Activated CD4-positive, alpha-beta T cell treated with anti-CD3 and anti-CD28 coated beads, Interleukin-2, amount 10 ng/mL, durations not matched to agents 24 days and 14 days (primary cell): ENCODE results near the gene ST6GALNAC1. TPM values are rescaled to one million over a fixed set of nuclear protein-coding genes. Genes with fewer than 3 reads are reported as not detected.

Experiments used
- DNase-seq: peaks from one replicate; pipeline ENCODE4 v3.0.0; 2022
- H3K27ac Mint-ChIP-seq: one replicate; pipeline ENCODE4 v1.8.0; 2022; ENCODE audit warnings: mild to moderate bottlenecking, mixed read lengths
- H3K27me3 Mint-ChIP-seq: one replicate; pipeline ENCODE4 v1.8.0; 2022; ENCODE audit warnings: mixed read lengths
- H3K36me3 Mint-ChIP-seq: one replicate; pipeline ENCODE4 v1.8.0; 2022; ENCODE audit warnings: low read depth, mild to moderate bottlenecking, mixed read lengths
- H3K4me1 Mint-ChIP-seq: one replicate; pipeline ENCODE4 v1.8.0; 2021; ENCODE audit warnings: mixed read lengths
- H3K4me3 Mint-ChIP-seq: one replicate; pipeline ENCODE4 v1.8.0; 2022; ENCODE audit warnings: mild to moderate bottlenecking, moderate library complexity, mixed read lengths
- H3K9me3 Mint-ChIP-seq: one replicate; pipeline ENCODE4 v1.8.0; 2021; ENCODE audit warnings: mixed read lengths
- intact Hi-C: fragments of 100-400 bp; cut with micrococcal nuclease; formaldehyde crosslinking; loops from one replicate; pipeline ENCODE4 v1.15.1; 2023
- total RNA-seq: library from RNA; stranded (reverse); gene quantifications from 2 replicates; pipeline ENCODE4 v1.2.3, GENCODE V29; 2022

The ST6GALNAC1 gene
- total RNA-seq, 1 donor from 2014 or later, result 0.35 TPM

DNA sequence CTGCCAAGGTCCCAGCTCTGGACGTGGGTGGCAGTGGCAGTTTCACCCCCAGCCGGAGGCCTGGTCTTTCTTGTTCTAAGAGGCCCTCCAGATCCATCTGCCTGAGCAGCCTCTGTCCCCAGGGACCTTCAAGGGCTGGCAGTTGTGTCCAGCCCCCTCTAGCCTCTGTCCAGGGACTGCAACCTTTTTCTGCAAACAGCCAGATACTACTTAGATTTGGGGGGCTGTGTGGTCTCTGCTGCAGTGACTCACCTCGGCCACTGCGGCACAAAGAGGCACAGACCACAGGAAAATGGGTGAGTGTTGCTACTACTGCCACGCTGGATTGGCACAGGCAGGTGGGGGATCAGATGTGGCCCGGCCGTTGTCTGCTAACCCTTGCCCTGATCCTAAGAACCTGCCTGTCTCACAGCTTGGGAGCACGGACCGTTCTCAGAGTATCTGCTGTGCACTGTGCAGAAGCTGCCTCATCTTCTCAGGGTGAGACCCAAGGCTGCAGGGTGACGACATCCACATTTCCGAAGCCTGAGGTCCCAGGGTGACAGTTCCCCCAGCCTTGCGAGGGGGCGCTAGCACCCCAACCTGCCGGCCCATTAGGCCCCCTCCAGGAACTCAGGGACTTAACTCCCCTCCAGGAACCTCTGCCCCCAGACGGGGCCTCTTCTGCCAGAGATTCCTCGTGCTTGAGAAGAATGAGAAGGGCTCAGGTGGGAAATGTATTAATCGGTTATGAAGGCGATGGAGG, 39.6 kb upstream of the ST6GALNAC1 start:
- Mint-ChIP-seq H3K4me3 (no peak overlapping the region), H3K27me3 (peaks cover 3% of the 10 kb centered on the region), H3K9me3 (no peaks in the 10 kb centered on the region), H3K27ac (no peak overlapping the region), H3K36me3 (no peaks in the 10 kb centered on the region), H3K4me1 (peaks cover 5% of the 10 kb centered on the region)
- intact Hi-C loops, result no loop called here
- DNase-seq, result no peak

DNA sequence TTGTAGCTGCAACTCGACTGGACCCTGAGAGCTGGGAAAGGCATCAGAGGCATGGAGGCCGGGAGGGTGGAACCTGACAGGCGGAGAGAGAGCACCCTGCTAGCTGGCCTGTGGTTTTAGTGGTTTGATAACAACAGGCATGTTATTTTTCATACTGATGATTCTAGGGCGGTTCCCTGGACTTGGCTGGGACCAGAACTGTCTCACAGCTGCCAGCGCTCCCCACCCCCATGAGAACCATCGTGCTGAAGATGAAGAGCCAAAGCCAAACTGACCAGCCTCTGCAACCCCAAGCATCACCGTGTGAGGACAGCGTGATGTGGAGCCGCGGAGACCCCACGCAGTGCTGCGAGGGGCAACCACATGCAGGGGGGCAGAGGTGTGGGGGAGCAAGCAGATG, 38.7 kb upstream of the ST6GALNAC1 start:
- intact Hi-C loops, result no loop called here

DNA sequence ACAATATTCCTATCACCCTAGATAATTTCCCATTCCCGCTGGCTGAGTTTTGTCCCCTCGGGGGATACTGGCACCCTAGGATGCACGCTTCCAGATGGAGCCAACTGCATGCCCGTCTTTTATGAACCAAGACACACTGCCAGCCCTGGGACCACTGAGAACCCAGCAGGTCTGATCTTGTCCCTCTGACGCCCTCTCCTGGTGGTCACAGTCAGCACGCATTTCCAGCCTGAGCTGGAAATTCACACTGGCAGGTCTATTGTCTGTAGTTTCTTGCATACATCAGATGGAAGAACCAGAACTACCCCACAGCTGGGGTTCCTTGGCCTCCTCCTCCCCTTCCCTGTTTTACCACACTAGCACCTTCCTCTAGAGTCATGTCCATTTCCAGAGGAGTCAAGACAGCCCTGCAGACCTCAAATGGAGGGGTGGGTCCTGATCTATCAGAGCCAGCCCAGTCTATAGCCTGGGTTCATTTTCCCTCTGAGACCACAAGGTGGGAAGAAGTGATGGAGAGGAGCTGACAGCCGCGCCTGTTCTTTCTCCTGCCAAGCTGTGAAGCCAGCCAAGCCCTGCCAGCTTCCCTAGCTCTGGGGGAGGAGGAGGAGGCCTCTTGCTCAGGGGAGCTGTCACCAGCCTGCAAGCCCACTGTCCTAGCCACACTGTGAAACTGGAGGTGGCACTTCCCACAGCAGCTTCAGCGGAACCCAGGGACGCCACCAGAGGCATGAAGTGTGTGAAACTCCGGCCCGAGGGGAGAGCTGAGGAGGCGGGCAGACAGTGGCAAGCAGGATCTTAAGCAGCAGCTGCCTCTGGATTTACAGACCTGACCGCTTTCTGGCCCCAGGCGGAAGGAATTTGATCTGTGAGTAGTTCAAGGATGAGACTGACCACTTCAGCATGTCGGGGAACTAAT, 37.9 kb upstream of the ST6GALNAC1 start:
- Mint-ChIP-seq H3K4me3 (no peak overlapping the region), H3K27ac (no peak overlapping the region)
- intact Hi-C loops, result no loop called here

More for the DNA sequence above, 38.7 kb upstream of the ST6GALNAC1 start:
- DNase-seq, result no peak
- Mint-ChIP-seq H3K9me3 (no peaks in the 10 kb centered on the region), H3K36me3 (no peaks in the 10 kb centered on the region), H3K4me3 (no peak overlapping the region), H3K4me1 (peaks cover 5% of the 10 kb centered on the region), H3K27me3 (peaks cover 3% of the 10 kb centered on the region), H3K27ac (no peak overlapping the region)

DNA sequence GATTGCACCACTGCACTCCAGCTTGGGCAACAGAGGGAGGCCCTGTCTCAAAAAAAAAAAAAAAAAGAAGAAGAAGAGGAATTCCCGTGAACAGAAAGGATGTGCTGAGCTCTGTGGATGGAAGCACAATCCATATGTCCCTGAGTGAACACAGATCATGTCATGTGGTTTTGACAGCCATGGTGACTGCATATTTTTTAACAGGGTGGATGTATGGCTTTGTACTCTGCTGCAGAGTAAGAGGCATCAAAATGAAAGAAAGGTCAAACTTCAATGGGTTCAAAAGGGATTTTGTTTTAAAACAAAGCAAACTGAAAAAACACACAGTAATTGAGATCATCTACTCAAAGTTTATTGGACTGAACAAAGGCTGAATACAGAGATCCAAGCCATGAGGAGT, 35.7 kb upstream of the ST6GALNAC1 start:
- Mint-ChIP-seq H3K27me3 (peaks cover 3% of the 10 kb centered on the region), H3K4me3 (no peak overlapping the region), H3K4me1 (peaks cover 5% of the 10 kb centered on the region), H3K36me3 (no peaks in the 10 kb centered on the region), H3K9me3 (no peaks in the 10 kb centered on the region), H3K27ac (no peak overlapping the region)
- intact Hi-C loops, result no loop called here
- DNase-seq, result no peak

More for the DNA sequence above, 37.9 kb upstream of the ST6GALNAC1 start:
- Mint-ChIP-seq H3K9me3 (no peaks in the 10 kb centered on the region), H3K36me3 (no peaks in the 10 kb centered on the region), H3K27me3 (peaks cover 3% of the 10 kb centered on the region), H3K4me1 (peaks cover 5% of the 10 kb centered on the region)
- DNase-seq, result peak; percentile 91

DNA sequence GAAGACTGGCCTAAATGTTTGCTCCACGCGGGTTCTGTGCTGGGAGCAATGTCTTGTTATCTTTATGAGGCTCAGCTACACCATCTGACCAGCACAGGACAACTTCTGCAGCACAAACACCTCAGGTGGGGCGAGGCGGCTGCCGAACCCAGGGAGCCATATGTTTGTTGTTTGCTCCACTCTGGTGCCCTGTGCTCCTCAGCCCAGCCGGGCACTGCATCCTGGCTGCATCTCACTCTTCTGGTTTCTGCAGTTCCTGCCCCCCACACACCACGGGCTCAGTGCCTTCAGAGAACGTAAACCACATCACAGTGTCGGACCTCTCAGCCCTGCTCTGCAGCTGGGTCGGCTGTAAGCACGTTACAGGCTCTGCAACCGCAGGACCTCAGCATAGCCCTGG, 34.8 kb upstream of the ST6GALNAC1 start:
- Mint-ChIP-seq H3K4me3 (no peak overlapping the region), H3K27ac (no peak overlapping the region), H3K36me3 (no peaks in the 10 kb centered on the region), H3K4me1 (peaks cover 5% of the 10 kb centered on the region), H3K9me3 (no peaks in the 10 kb centered on the region), H3K27me3 (peaks cover 3% of the 10 kb centered on the region)
- intact Hi-C loops, result no loop called here
- DNase-seq, result peak; percentile 76

DNA sequence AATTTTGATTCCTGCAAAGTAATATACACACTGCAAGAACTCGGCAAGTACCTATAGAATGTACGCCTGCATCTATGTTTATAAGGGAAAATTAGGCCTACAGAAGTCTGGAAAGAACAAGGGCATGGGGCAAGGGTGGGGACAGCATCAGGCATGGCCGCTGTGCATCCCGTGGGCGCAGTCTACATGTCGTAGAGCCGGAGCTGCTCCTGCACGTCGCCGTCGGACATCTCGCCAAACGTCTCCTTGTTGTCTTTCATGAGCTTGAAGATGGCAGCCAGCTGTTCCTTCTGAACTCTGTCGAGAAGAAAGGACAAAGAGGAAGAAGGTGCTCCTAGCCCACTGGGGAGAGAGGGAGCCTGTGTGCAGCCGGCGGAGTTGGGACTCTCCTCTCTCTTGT, 33.8 kb upstream of the ST6GALNAC1 start:
- intact Hi-C loops, result no loop called here
- Mint-ChIP-seq H3K4me3 (no peak overlapping the region), H3K36me3 (no peaks in the 10 kb centered on the region)

DNA sequence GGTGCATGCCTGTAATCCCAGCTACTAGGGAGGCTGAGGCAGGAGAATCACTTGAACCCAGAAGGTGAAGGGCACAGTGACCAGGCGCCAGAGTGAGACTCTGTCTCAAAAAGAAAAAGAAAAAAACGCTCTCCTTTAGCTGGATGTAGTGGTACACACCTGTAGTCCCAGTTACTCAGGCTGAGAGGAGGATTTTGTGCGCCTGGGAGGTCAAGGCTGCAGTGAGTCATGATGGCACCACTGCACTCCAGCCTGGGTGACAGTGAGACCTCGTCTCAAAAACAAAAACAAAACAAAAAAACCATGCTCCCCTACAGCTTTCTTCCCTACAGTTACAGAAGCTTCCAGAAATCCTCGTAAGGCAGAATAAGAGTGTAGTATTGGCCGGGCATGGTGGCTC, 33.1 kb upstream of the ST6GALNAC1 start:
- intact Hi-C loops, result no loop called here
- Mint-ChIP-seq H3K36me3 (no peaks in the 10 kb centered on the region), H3K9me3 (no peaks in the 10 kb centered on the region)

More for the DNA sequence above, 33.8 kb upstream of the ST6GALNAC1 start:
- H3K27ac Mint-ChIP-seq, result no peak overlapping the region
- DNase-seq, result no peak
- peaks cover 3% of the 10 kb centered on the region for H3K27me3 Mint-ChIP-seq
- H3K4me1 Mint-ChIP-seq, result peaks cover 8% of the 10 kb centered on the region
- no peaks in the 10 kb centered on the region for H3K9me3 Mint-ChIP-seq

DNA sequence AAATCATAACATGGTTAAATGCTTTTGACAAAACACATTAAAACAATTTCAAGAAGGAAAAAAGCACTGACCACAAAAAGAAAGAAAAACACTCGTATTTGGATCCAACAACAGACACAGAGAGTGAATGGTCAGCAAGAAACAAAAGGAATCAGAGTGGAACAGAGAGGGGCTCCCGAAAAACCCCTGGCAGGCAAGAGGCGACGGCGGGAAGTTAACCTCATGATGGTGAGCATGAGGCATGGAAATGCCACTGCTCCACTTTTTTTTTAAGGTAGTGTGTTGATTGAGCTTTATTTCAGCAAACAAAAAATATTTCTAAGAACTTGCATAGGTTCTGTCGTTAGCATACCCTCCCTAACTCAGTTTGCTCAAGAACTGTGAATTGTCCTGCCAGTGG, 32.1 kb upstream of the ST6GALNAC1 start:
- H3K27ac Mint-ChIP-seq, result no peak overlapping the region
- no peak for DNase-seq
- H3K27me3 Mint-ChIP-seq, result no peaks in the 10 kb centered on the region
- intact Hi-C loops, result no loop called here
- peaks cover 22% of the 10 kb centered on the region for H3K4me1 Mint-ChIP-seq
- H3K36me3 Mint-ChIP-seq, result peaks cover under 1% of the 10 kb centered on the region
- no peak overlapping the region for H3K4me3 Mint-ChIP-seq
- peaks cover 9% of the 10 kb centered on the region for H3K9me3 Mint-ChIP-seq

More for the DNA sequence above, 33.1 kb upstream of the ST6GALNAC1 start:
- no peak overlapping the region for H3K27ac Mint-ChIP-seq
- H3K4me3 Mint-ChIP-seq, result no peak overlapping the region
- H3K4me1 Mint-ChIP-seq, result peaks cover 14% of the 10 kb centered on the region
- no peak for DNase-seq
- peaks cover 3% of the 10 kb centered on the region for H3K27me3 Mint-ChIP-seq

DNA sequence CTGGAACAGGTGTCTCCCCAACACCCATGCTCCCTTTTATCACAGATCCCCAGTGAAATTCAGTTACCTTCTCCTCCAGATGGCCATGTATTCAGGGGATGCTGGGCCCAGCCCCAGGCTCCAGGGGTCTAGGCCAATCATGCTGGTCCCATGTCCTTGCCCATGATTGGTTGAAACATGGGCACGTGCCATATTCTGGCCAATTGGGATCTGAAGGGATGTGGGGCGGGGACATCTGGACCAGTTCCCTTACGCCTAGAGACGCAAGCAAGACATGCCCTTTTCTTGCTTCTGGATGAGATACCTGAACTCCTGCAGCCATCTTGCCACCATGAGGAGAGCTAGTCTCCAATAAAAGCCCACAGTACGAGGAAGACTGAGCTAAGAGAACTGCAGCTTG, 31.0 kb upstream of the ST6GALNAC1 start:
- H3K36me3 Mint-ChIP-seq, result peaks cover 2% of the 10 kb centered on the region
- H3K4me3 Mint-ChIP-seq, result no peak overlapping the region
- no peak for DNase-seq
- H3K9me3 Mint-ChIP-seq, result peaks cover 11% of the 10 kb centered on the region
- no peak overlapping the region for H3K27ac Mint-ChIP-seq
- no peaks in the 10 kb centered on the region for H3K27me3 Mint-ChIP-seq
- intact Hi-C loops, result loop anchor here (5.0 kb wide), 1 partner anchor 63 kb away; the partner anchor contains the start of genes MFSD11 and SRSF2
- peaks cover 28% of the 10 kb centered on the region for H3K4me1 Mint-ChIP-seq

DNA sequence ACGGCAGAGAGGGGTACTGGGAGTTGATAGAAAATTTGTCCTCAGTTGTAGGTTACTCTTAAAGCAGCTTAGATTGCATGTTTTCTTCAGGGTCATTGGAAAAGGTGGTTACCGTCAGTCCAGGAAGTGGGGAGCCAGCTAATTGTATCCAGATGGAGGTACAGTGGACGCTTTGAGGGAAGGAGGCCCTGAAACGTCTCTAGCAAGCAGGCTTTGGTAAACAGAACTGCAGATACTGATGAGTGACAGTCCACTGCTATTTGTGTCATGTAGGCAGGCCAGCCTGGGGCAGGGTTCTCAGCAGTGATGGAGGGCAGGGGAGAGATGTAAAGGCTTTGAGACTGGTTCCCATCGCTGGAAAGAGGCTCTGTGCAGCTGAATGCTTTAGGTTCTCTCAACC, 30.2 kb upstream of the ST6GALNAC1 start:
- Mint-ChIP-seq H3K27ac (no peak overlapping the region), H3K27me3 (no peaks in the 10 kb centered on the region), H3K9me3 (peaks cover 11% of the 10 kb centered on the region), H3K4me1 (peaks cover 25% of the 10 kb centered on the region), H3K36me3 (peaks cover 2% of the 10 kb centered on the region), H3K4me3 (no peak overlapping the region)
- intact Hi-C loops, result loop anchor here (5.0 kb wide), 1 partner anchor 64 kb away; the partner anchor contains the start of genes MFSD11 and SRSF2
- DNase-seq, result no peak

DNA sequence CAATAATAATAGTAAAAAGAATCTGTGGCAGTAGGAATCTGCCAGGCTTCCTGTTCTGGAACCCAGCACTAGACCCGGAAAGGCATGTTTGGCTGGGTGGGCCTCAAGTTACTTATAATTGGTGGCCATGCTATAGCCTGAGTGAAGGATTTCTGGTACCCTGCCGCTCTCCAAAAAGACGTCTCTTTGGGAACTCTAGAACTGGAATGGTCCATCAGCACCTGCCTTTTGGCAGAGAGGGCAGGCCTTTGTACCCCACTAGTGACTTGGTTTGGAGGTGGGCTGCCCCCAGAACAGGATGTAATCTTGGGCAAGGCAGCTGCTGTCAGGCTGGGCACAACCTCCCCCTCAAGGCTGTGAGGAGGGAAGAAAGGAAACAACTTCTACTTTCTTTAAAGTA, 29.3 kb upstream of the ST6GALNAC1 start:
- peak overlapping the region; percentile 96 for H3K4me3 Mint-ChIP-seq
- intact Hi-C loops, result loop anchor here (5.0 kb wide), 1 partner anchor 64 kb away; the partner anchor contains the start of genes MFSD11 and SRSF2
- peaks cover 25% of the 10 kb centered on the region for H3K4me1 Mint-ChIP-seq
- no peak for DNase-seq
- no peak overlapping the region for H3K27ac Mint-ChIP-seq
- peaks cover 4% of the 10 kb centered on the region for H3K27me3 Mint-ChIP-seq
- peaks cover 11% of the 10 kb centered on the region for H3K9me3 Mint-ChIP-seq
- peaks cover 2% of the 10 kb centered on the region for H3K36me3 Mint-ChIP-seq

DNA sequence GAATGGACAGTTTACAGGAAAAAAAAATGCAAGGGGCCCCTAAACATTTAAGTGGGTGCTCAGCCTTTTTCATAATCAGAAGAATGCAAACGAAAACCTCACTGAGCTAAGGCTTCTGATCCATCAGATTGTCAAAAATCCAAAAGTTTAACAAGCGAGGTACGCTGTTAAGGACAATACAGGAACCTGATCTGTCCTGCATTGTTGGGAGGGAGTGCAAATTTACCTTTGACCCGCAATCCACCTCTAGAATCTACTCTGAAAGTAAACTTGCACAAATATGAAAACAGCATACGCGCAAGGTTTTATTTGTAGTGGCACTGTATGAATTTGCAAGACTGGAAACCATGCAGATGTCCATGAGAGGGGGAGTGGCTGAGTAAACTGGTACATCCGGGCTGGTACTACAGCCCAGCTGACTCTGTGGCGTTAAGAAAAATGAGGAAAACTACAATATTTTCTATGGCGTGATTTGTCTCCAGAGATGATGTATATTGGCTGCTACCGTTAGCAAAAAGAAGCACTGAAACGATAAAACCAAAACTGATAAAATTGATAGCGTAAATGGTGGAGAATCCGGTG, 28.8 kb upstream of the ST6GALNAC1 start:
- no peak for DNase-seq
- H3K4me3 Mint-ChIP-seq, result peak overlapping the region; percentile 96
- intact Hi-C loops, result loop anchor here (5.0 kb wide), 1 partner anchor 65 kb away; the partner anchor contains the start of genes MFSD11 and SRSF2
- peak overlapping the region; percentile 94 for H3K27ac Mint-ChIP-seq
- H3K27me3 Mint-ChIP-seq, result peaks cover 8% of the 10 kb centered on the region
- H3K36me3 Mint-ChIP-seq, result peaks cover 2% of the 10 kb centered on the region
- H3K9me3 Mint-ChIP-seq, result peaks cover 11% of the 10 kb centered on the region
- peaks cover 25% of the 10 kb centered on the region for H3K4me1 Mint-ChIP-seq

DNA sequence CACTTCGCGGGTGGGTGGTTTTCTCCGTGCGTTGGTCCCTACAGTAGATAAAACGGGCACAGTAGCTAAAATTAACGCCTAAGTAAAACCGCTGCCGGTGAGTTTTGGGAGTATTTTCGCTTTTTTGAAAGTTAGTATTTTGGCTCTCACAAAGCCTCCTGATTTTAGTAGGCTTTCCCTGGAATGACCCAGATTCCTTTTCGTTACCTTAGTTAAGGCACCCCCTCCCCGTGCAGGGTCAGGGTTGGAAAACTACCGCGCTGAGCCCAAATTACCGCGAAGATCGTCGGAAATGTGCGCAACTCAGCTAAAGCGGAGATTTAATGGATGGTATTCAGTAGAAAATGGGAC, 28.3 kb upstream of the ST6GALNAC1 start:
- Mint-ChIP-seq H3K36me3 (peaks cover 2% of the 10 kb centered on the region), H3K4me3 (peak overlapping the region; percentile 96), H3K27me3 (peaks cover 11% of the 10 kb centered on the region)

More for the DNA sequence above, 28.3 kb upstream of the ST6GALNAC1 start:
- peak overlapping the region; percentile 94 for H3K27ac Mint-ChIP-seq
- intact Hi-C loops, result loop anchor here (2.0 to 5.0 kb wide), 2 partner anchors 65 to 115 kb away; partner anchors contain the start of genes MFSD11 and SRSF2
- peaks cover 11% of the 10 kb centered on the region for H3K9me3 Mint-ChIP-seq
- DNase-seq, result no peak
- peaks cover 25% of the 10 kb centered on the region for H3K4me1 Mint-ChIP-seq
